SU-DHL-6 (cell line): ENCODE results near the gene PIK3R1.

Experiments used
- H2AFZ ChIP-seq: fragments of 200-600 bp; sonication (generic); 2 replicates; pipeline ENCODE4 v1.6.1; 2014; ENCODE audit warnings: low read depth, mild to moderate bottlenecking, moderate library complexity, mixed read lengths, antibody characterized with exemption, low read length; ENCODE audit not compliant: severe bottlenecking
- H3F3A ChIP-seq: fragments of 200-600 bp; shearing (Covaris generic); 2 replicates; pipeline ENCODE4 v1.6.0; 2016; ENCODE audit warnings: antibody characterized with exemption, mild to moderate bottlenecking; ENCODE audit not compliant: insufficient read depth
- H3K27ac ChIP-seq: fragments of 200-600 bp; sonication (generic); 2 replicates; pipeline ENCODE4 v1.5.1; 2016; ENCODE audit warnings: low read depth, mild to moderate bottlenecking, low read length, moderate library complexity, mixed read lengths
- H3K27me3 ChIP-seq: fragments of 200-600 bp; sonication (generic), shearing (Covaris generic); 2 replicates; pipeline ENCODE4 v1.6.0; 2014; ENCODE audit warnings: mild to moderate bottlenecking, low read length
- H3K36me3 ChIP-seq: fragments of 200-600 bp; sonication (generic); 2 replicates; pipeline ENCODE4 v1.6.1; 2014; ENCODE audit warnings: mild to moderate bottlenecking, low read length, mixed read lengths
- H3K4me2 ChIP-seq: fragments of 300-600, 200-600 bp; shearing (Covaris generic), sonication (generic); 2 replicates; pipeline ENCODE4 v1.6.0; 2014; ENCODE audit warnings: low read length, low read depth, mild to moderate bottlenecking; ENCODE audit not compliant: poor library complexity, severe bottlenecking
- H3K4me3 ChIP-seq: fragments of 200-600 bp; sonication (generic); 2 replicates; pipeline ENCODE4 v1.5.1; 2014; ENCODE audit warnings: antibody characterized with exemption, low read length, mild to moderate bottlenecking, mixed read lengths; ENCODE audit not compliant: insufficient read depth, poor library complexity, severe bottlenecking
- H3K79me2 ChIP-seq: fragments of 200-600 bp; sonication (generic); 2 replicates; pipeline ENCODE4 v1.6.1; 2014; ENCODE audit warnings: mild to moderate bottlenecking, low read length, moderate library complexity; ENCODE audit not compliant: insufficient read depth
- H3K9ac ChIP-seq: fragments of 200-600 bp; sonication (generic); 2 replicates; pipeline ENCODE4 v1.7.0; 2014; ENCODE audit warnings: mild to moderate bottlenecking, low read length
- H3K9me2 ChIP-seq: fragments of 200-600 bp; sonication (generic); replicated peaks from 2 replicates; pipeline ENCODE4 v1.6.1; 2014; ENCODE audit warnings: low read length; ENCODE audit not compliant: insufficient read depth
- H3K9me3 ChIP-seq: fragments of 200-600 bp; sonication (generic); 2 replicates; pipeline ENCODE4 v1.6.1; 2014; ENCODE audit warnings: low read length, mixed read lengths; ENCODE audit not compliant: insufficient read depth
- H4K20me1 ChIP-seq: fragments of 200-600 bp; sonication (generic); 2 replicates; pipeline ENCODE4 v1.6.1; 2014; ENCODE audit warnings: low read depth, mild to moderate bottlenecking, antibody characterized with exemption, low read length, moderate library complexity, mixed read lengths
- EZH2phosphoT487 ChIP-seq: fragments of 200-600 bp; sonication (generic), shearing (Covaris generic); conservative IDR thresholded peaks from 2 replicates; pipeline ENCODE4 v1.6.1; 2018; ENCODE audit warnings: mild to moderate bottlenecking, antibody characterized with exemption, low read length, moderate library complexity, mixed read lengths
- TF ChIP-seq, protein P1 (sequence below): fragments of 200-600 bp; sonication (generic); IDR thresholded peaks from one replicate; pipeline ENCODE4 v1.5.1; 2017; ENCODE audit warnings: antibody characterized with exemption, mild to moderate bottlenecking, low read length, moderate library complexity; ENCODE audit not compliant: insufficient read depth, poor library complexity, severe bottlenecking

PIK3R1 gene

DNA sequence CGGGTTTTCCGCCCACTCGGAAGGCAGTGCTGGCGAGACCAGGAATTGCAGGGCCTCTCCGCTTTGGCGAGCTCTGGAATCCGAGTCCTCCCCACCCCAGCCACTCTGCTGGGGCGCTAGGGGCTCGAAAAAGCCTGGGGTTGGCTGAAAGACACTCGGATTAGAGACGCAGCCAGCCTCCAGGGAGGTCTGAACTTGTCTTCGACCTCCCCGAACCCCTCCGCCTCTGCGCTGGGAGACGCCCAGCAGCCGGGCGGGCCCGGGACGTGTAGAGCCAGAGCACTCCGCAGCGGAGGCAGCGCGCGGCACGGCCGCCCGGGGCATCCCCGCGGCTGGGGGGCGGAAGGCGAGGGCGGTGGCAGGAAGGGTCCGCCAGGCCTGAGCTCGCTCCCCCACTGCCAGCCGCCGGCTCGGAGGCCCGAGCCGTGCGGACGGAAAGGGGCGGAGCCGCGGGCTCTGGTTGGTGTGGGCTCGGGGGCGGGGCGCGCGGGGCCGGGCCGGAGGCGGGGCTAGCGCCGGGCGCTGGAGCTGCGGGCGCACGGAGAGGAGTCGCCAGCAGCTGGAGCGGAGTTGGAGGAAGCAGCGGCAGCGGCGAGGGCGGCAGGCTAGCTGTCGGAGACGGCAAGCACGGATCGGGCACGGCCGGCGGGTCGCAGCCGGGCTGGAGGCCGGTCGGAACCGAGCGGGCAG is at the start of gene PIK3R1:
Gene PIK3R1 (plus strand): TSS at position 549 of the 690 bp plus-strand sequence. CDS start 10,920 bp downstream, outside the sequence.
- no peaks in the 10 kb centered on the region for H3K36me3 ChIP-seq
- H3K4me2 ChIP-seq: peak within 1 kb of the TSS; percentile 88
- no peaks in the 10 kb centered on the region for H3K27me3 ChIP-seq
- peak within 1 kb of the TSS; percentile 95 for H3K9ac ChIP-seq
- peaks cover 6% of the 10 kb centered on the region; the same call in 1 of the 2 replicates for H3K9me3 ChIP-seq
- no peaks in the 10 kb centered on the region for H3F3A ChIP-seq
- peaks cover 39% of the 10 kb centered on the region for H3K79me2 ChIP-seq
- H2AFZ ChIP-seq: peak within 1 kb of the TSS; percentile 78
- TF ChIP-seq, protein P1, sequence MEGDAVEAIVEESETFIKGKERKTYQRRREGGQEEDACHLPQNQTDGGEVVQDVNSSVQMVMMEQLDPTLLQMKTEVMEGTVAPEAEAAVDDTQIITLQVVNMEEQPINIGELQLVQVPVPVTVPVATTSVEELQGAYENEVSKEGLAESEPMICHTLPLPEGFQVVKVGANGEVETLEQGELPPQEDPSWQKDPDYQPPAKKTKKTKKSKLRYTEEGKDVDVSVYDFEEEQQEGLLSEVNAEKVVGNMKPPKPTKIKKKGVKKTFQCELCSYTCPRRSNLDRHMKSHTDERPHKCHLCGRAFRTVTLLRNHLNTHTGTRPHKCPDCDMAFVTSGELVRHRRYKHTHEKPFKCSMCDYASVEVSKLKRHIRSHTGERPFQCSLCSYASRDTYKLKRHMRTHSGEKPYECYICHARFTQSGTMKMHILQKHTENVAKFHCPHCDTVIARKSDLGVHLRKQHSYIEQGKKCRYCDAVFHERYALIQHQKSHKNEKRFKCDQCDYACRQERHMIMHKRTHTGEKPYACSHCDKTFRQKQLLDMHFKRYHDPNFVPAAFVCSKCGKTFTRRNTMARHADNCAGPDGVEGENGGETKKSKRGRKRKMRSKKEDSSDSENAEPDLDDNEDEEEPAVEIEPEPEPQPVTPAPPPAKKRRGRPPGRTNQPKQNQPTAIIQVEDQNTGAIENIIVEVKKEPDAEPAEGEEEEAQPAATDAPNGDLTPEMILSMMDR: no peak
- TF ChIP-seq EZH2phosphoT487: no peak
- H3K27ac ChIP-seq: peak within 1 kb of the TSS; percentile 94
- H3K9me2 ChIP-seq: no peaks in the 10 kb centered on the region
- H3K4me3 ChIP-seq: peak within 1 kb of the TSS; percentile 77
- H4K20me1 ChIP-seq: peaks cover 10% of the 10 kb centered on the region

- H4K20me1 ChIP-seq: no peaks in the 10 kb centered on the region
- no peak overlapping the region for H3K27ac ChIP-seq
- H3K9me2 ChIP-seq: no peaks in the 10 kb centered on the region
- no peak overlapping the region for H3K4me2 ChIP-seq
- no peaks in the 10 kb centered on the region for H3K9me3 ChIP-seq
- H3K36me3 ChIP-seq: no peaks in the 10 kb centered on the region
- H3K9ac ChIP-seq: no peak overlapping the region
- H2AFZ ChIP-seq: no peak overlapping the region
- H3K4me3 ChIP-seq: no peak overlapping the region
- no peaks in the 10 kb centered on the region for H3K27me3 ChIP-seq
- no peaks in the 10 kb centered on the region for H3K79me2 ChIP-seq
- TF ChIP-seq, protein P1: no peak
- H3F3A ChIP-seq: no peaks in the 10 kb centered on the region
Observed at GRCh38 chr5:68167195-68167651, 48.3 kb upstream of the PIK3R1 start.

- Histone ChIP-seq H3K9ac (no peak overlapping the region), H3K27me3 (no peaks in the 10 kb centered on the region), H3K36me3 (no peaks in the 10 kb centered on the region), H3K79me2 (no peaks in the 10 kb centered on the region), H3K9me2 (no peaks in the 10 kb centered on the region), H2AFZ (no peak overlapping the region), H3F3A (no peaks in the 10 kb centered on the region), H3K4me2 (no peak overlapping the region), H4K20me1 (no peaks in the 10 kb centered on the region), H3K9me3 (no peaks in the 10 kb centered on the region), H3K4me3 (no peak overlapping the region), H3K27ac (no peak overlapping the region)
- TF ChIP-seq, protein P1: no peak
- TF ChIP-seq EZH2phosphoT487: no peak
Observed at GRCh38 chr5:68169903-68170302, 45.7 kb upstream of the PIK3R1 start.
